Esophagus squamous epithelium (tissue), 5 donors: ENCODE data around the gene CDC42EP1. TPM values are rescaled to one million over a fixed set of nuclear protein-coding genes. Genes with fewer than 3 reads are reported as not detected.
"Not testable (repeated sequence)": the region's sequence is repeated elsewhere in the genome, so short reads cannot be mapped to it uniquely, and the experiment has no call there.

Experiments
- DNase-seq: peaks from one replicate; lab custom pipeline; 2025; lab: John Stamatoyannopoulos, UW
- H3K27ac ChIP-seq, 4 donors: fragments of 200-600 bp; sonication (generic); one replicate each; pipeline ENCODE4 v1.5.1; 2016 to 2019; ENCODE audit warnings: mild to moderate bottlenecking in 1 of 4
- H3K27me3 ChIP-seq, 4 donors: fragments of 200-600 bp; sonication (generic); 1 replicate in 3 of 4; 2 replicates in 1 of 4; pipeline versions ENCODE4 v1.5.1 to v1.6.0; 2017 to 2021; ENCODE audit warnings: antibody characterized with exemption in 1 of 4
- H3K36me3 ChIP-seq, 3 donors: fragments of 200-600 bp; sonication (generic); one replicate each; pipeline ENCODE4 v1.5.1; 2016 to 2019
- H3K4me1 ChIP-seq, 3 donors: fragments of 200-600 bp; sonication (generic); one replicate each; pipeline ENCODE4 v1.5.1; 2017 to 2019
- H3K4me3 ChIP-seq, 4 donors: fragments of 200-600 bp; sonication (generic); 1 replicate in 3 of 4; 2 replicates in 1 of 4; pipeline ENCODE4 v1.5.1; 2016 to 2019; ENCODE audit warnings: mild to moderate bottlenecking in 2 of 4, moderate library complexity in 1 of 4
- H3K9me3 ChIP-seq, 3 donors: fragments of 200-600 bp; sonication (generic); one replicate each; pipeline ENCODE4 v1.5.1; 2016 to 2019
- POLR2A ChIP-seq, 4 donors: fragments of 450-650 bp; IDR thresholded peaks; one replicate each; pipeline ENCODE4 v1.6.1; 2017; ENCODE audit warnings: antibody characterized with exemption in 4 of 4, mild to moderate bottlenecking in 4 of 4, moderate library complexity in 3 of 4
- WGBS, 2 donors: methylation state at CpG; one replicate each; pipeline ENCODE4 v1.1.5; 2018; 5-methylcytosine and 5-hydroxymethylcytosine counted together
- intact Hi-C: fragments of 100-400 bp; cut with DNase I; formaldehyde crosslinking; loops from one replicate; pipeline ENCODE4 v1.15.0; 2022
- total RNA-seq, 4 donors: library from RNA; depleted of rRNA; stranded (reverse); fragments of >200 nt; gene quantifications; one replicate each; pipeline ENCODE4 v1.1.0, GENCODE V29; 2016
- TF ChIP-seq, protein P1 (sequence below), 6 experiments: fragments of 450-650 bp in 4 of 6; fragments of 200-600 bp in 2 of 6; sonication (generic) in 2 of 6; IDR thresholded peaks; one replicate each; pipeline ENCODE4 v1.5.1; 2016 to 2019; ENCODE audit warnings: antibody characterized with exemption in 6 of 6, mild to moderate bottlenecking in 4 of 6, moderate library complexity in 4 of 6
- donor health status: DM: yes; HTN: yes; CAD: no.

The CDC42EP1 gene
- total RNA-seq, 4 donors from 2014 or later, result 40.6 to 89.4 (median 53.8) TPM

DNA sequence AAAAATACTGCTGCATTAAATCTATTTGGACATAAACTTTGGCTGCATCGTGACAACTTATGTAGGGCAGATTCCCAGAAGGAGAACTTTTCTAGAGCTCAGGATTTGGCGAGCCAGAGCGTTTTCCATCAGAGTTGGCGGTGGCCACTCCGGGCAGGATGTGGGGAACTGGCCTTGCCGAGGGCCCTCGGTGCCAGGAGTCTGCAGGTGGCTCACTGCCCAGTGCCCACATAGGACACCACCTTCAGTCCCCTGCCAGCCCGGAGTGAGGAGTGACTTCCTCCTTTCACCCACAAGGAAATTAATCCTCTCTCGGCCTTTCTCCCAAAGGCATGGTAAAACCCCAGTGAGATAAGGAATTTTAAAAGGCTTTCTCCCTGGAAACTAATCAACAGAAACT, 21.2 kb downstream of the CDC42EP1 start:
- H3K36me3 ChIP-seq, result no peaks in the 10 kb centered on the region
- H3K27me3 ChIP-seq, result no peaks in the 10 kb centered on the region
- no peaks in the 10 kb centered on the region for H3K9me3 ChIP-seq
- H3K4me3 ChIP-seq, result no peak overlapping the region
- peak overlapping the region in 1 of 4 donors; percentile 0 for H3K27ac ChIP-seq
- peaks cover 5 to 32% (median 10%) of the 10 kb centered on the region in 3 donors for H3K4me1 ChIP-seq
- no peak for DNase-seq
- TF ChIP-seq POLR2A (IDR thresholded peaks at IDR 0.05), result no peak
- TF ChIP-seq, protein P1, sequence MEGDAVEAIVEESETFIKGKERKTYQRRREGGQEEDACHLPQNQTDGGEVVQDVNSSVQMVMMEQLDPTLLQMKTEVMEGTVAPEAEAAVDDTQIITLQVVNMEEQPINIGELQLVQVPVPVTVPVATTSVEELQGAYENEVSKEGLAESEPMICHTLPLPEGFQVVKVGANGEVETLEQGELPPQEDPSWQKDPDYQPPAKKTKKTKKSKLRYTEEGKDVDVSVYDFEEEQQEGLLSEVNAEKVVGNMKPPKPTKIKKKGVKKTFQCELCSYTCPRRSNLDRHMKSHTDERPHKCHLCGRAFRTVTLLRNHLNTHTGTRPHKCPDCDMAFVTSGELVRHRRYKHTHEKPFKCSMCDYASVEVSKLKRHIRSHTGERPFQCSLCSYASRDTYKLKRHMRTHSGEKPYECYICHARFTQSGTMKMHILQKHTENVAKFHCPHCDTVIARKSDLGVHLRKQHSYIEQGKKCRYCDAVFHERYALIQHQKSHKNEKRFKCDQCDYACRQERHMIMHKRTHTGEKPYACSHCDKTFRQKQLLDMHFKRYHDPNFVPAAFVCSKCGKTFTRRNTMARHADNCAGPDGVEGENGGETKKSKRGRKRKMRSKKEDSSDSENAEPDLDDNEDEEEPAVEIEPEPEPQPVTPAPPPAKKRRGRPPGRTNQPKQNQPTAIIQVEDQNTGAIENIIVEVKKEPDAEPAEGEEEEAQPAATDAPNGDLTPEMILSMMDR (IDR thresholded peaks at IDR 0.05), result no peak
- WGBS, 2 donors, result 22 to 25% methylated on average over 8 to 9 of the region's 9 CpGs
- intact Hi-C loops, result no loop called here

DNA sequence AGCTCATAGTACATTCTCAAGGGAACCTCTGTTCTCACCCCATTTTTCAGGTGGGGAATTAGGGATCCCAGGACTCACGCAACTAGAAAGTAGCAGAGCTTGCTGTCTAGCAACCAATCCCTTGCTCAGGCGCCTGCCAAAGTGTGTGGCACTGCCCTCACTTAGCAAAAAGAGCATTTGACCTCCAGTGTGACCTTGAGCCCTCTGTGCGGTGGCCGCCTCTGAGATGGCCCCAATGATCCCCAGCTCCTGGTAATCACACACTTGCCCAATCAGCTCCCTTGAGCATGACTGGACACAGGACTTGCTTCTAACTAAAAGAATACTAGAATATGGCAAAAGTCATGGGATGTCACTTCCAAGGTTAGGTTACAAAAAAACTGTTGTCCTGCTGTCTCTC, 22.2 kb downstream of the CDC42EP1 start:
- TF ChIP-seq, protein P1 (IDR thresholded peaks at IDR 0.05), result no peak
- TF ChIP-seq POLR2A (IDR thresholded peaks at IDR 0.05), result no peak
- Histone ChIP-seq H3K9me3 (no peaks in the 10 kb centered on the region), H3K4me1 (peaks cover 5 to 32% (median 10%) of the 10 kb centered on the region in 3 donors), H3K27ac (no peak overlapping the region), H3K36me3 (no peaks in the 10 kb centered on the region), H3K4me3 (no peak overlapping the region), H3K27me3 (no peaks in the 10 kb centered on the region)
- no peak for DNase-seq
- intact Hi-C loops, result no loop called here
- 88 to 92% methylated on average over 4 of the region's 4 CpGs for WGBS, 2 donors

DNA sequence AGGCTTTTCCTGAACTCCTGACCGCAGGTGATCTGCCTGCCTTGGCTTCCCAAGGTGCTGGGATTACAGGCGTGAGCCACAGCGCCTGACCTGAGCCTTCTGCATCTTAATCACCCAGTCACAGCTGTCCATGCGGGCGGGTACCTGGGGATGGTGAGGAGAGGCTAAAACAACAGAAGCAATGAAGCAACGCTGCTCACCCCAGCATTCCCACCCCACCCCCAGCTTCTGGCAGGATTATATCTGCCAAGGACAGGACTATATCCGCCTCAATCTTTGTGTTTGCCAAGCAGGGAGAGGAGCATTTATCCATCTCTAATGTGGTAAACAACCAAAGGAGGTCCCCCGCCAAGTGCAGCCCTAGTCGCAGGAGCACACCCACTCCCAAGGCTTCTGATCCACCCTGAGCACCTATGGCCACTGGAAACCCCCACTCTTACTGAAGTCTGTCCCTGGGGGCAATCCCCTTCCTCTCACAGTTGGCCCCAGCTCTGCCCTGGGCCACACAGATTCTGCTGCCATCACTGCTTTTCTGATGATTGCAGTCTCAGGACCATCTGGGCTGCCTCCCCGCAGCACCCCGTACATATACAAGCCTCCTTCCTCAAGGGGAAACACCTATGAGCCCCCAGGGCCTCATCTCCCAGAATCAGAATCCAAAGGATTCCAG, 28.4 kb downstream of the CDC42EP1 start:
- Histone ChIP-seq H3K9me3 (no peaks in the 10 kb centered on the region), H3K4me3 (no peak overlapping the region), H3K4me1 (peaks cover 3 to 34% (median 5%) of the 10 kb centered on the region in 3 donors), H3K27ac (no peak overlapping the region), H3K36me3 (no peaks in the 10 kb centered on the region), H3K27me3 (no peaks in the 10 kb centered on the region)
- TF ChIP-seq POLR2A (IDR thresholded peaks at IDR 0.05), result no peak
- TF ChIP-seq, protein P1 (IDR thresholded peaks at IDR 0.05), result no peak
- no peak for DNase-seq
- intact Hi-C loops, result no loop called here
- 39 to 42% methylated on average over 4 to 9 of the region's 11 CpGs for WGBS, 2 donors

DNA sequence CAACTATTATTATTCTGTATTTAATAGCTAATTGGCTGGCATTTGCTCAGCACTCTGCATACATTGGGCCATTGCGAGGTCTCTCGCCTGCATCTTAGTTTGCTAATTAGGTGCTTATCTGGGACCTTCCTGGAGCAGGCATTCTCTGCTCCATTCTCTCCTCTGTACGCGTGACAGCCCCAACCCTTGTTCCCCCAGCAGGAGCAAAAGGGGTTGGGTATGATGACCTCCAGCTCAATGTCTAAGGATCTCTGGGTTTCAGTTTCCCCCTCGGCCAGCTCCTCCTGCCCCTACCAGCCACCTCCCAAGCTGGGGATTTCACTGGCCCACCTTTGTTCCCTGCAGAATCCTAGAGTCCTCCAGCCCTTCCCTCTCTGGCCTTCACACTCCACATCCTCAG, 29.4 kb downstream of the CDC42EP1 start:
- DNase-seq, result no peak
- TF ChIP-seq POLR2A (IDR thresholded peaks at IDR 0.05), result no peak
- Histone ChIP-seq H3K36me3 (no peaks in the 10 kb centered on the region), H3K9me3 (no peaks in the 10 kb centered on the region), H3K27me3 (no peaks in the 10 kb centered on the region), H3K4me3 (no peak overlapping the region), H3K27ac (no peak overlapping the region), H3K4me1 (peaks cover 4 to 42% (median 5%) of the 10 kb centered on the region in 3 donors)
- intact Hi-C loops, result loop anchor here (10.0 kb wide), 1 partner anchor 45 kb away; no protein-coding TSS in a partner anchor
- 88 to 91% methylated on average over 4 to 5 of the region's 5 CpGs for WGBS, 2 donors

DNA sequence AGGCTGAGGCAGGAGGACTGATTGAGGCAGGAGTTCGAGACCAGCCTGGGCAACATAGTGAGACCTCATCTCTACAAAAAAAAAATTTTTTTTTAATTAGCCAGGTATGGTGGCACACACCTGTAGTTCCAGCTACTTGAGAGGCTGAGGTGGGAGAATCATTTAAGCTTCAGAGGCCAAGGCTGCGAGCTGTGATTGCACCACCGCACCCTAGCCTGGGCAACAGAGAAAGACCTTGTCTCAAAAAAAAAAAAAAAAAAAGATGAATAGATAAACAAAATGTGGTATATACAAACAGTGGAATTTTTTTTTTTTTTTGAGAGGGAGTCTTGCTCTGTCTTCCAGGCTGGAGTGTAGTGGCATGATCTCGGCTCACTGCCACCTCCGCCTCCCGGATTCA, 30.8 kb downstream of the CDC42EP1 start:
- intact Hi-C loops, result loop anchor here (10.0 kb wide), 1 partner anchor 46 kb away; no protein-coding TSS in a partner anchor
- not testable (repeated sequence) for H3K27me3 ChIP-seq, DNase-seq, H3K36me3 ChIP-seq, H3K9me3 ChIP-seq, H3K27ac ChIP-seq, H3K4me3 ChIP-seq
- H3K4me1 ChIP-seq, result peaks cover 5 to 49% (median 8%) of the 10 kb centered on the region in 3 donors
- 79 to 81% methylated on average over 6 of the region's 6 CpGs for WGBS, 2 donors

DNA sequence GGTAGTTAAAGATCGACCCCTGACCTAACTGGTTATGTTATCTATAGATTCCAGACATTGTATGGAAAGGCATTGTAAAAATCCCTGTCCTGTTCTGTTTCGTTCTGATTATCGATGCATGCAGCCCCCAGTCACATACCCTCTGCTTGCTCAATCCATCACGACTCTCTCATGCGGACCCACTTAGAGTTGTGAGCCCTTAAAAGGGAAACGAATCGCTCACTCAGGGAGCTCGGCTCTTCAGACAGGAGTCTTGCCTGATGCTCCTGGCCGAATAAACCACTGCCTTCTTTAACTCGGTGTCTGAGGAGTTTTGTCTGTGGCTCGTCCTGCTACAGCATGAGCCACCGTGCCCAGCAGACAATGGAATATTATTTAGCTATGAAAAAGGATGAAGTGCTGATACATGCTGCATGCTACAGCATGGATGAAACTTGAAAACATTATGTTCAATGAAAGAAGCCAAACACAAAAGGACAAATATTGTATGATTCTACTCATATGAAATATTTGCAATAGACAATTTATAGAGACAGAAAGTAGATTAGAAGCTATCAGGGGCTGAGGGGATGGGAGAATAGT, 31.6 kb downstream of the CDC42EP1 start:
- no peaks in the 10 kb centered on the region for H3K36me3 ChIP-seq
- WGBS, 2 donors, result 78% methylated on average over 8 to 10 of the region's 12 CpGs
- intact Hi-C loops, result loop anchor here (10.0 kb wide), 1 partner anchor 47 kb away; no protein-coding TSS in a partner anchor
- DNase-seq, result no peak
- peak overlapping the region in 1 of 4 donors; percentile 2 for H3K27ac ChIP-seq
- peaks cover 5 to 49% (median 8%) of the 10 kb centered on the region in 3 donors for H3K4me1 ChIP-seq
- peak overlapping the region in 1 of 4 donors; percentile 42 for H3K4me3 ChIP-seq
- TF ChIP-seq, protein P1 (IDR thresholded peaks at IDR 0.05), result no peak
- no peak for TF ChIP-seq POLR2A (IDR thresholded peaks at IDR 0.05)
- no peaks in the 10 kb centered on the region for H3K9me3 ChIP-seq
- H3K27me3 ChIP-seq, result peaks cover 0 to 3% (median 0%) of the 10 kb centered on the region in 4 donors
